H1 (cell line): ENCODE measurements around the gene MNS1. TPM values are rescaled to one million over a fixed set of nuclear protein-coding genes. Genes with fewer than 3 reads are reported as not detected.

Source experiments
- CTCF ChIA-PET: fragments of 300-600 bp; sonication (Branson Sonifier 250); formaldehyde crosslinking; loops from one replicate; lab custom pipeline; 2021; ENCODE audit not compliant: partially characterized antibody; lab: Charles Lee
- POLR2A ChIA-PET: fragments of 300-600 bp; sonication (Branson Sonifier 250); formaldehyde crosslinking; loops from one replicate; lab custom pipeline; 2021; ENCODE audit warnings: inconsistent platforms; ENCODE audit not compliant: partially characterized antibody; lab: Charles Lee
- DNase-seq, 2 experiments: peaks; one replicate each; pipeline versions ENCODE4 v3.0.0 to v3.0.0-alpha.2; 2010 to 2022; ENCODE audit warnings: low spot score in 2 of 2, low read depth in 1 of 2, mixed read lengths in 1 of 2
- FAIRE-seq: peaks from 2 replicates; lab custom pipeline; 2011; peaks lifted over from hg19 to GRCh38; lab: Jason Lieb, UNC
- H2AFZ ChIP-seq: 2 replicates; pipeline ENCODE4 v1.8.1; 2012; ENCODE audit warnings: low read length, inconsistent platforms
- H2AK5ac ChIP-seq: 2 replicates; pipeline ENCODE4 v1.6.1; 2013; ENCODE audit warnings: low read depth, low read length
- H2BK120ac ChIP-seq: replicated peaks from 2 replicates; pipeline ENCODE3; 2013; ENCODE audit warnings: low read depth, low read length, inconsistent platforms
- H2BK12ac ChIP-seq: 2 replicates; pipeline ENCODE4 v1.6.1; 2013; ENCODE audit warnings: low read depth, low read length
- H2BK15ac ChIP-seq: 2 replicates; pipeline ENCODE4 v1.6.1; 2013; ENCODE audit warnings: low read length
- H2BK20ac ChIP-seq: 2 replicates; pipeline ENCODE4 v1.6.1; 2013; ENCODE audit warnings: low read length
- H2BK5ac ChIP-seq: 2 replicates; pipeline ENCODE4 v1.6.1; 2013; ENCODE audit warnings: low read depth, low read length
- H3K14ac ChIP-seq: 2 replicates; pipeline ENCODE4 v1.6.1; 2013; ENCODE audit warnings: inconsistent platforms; ENCODE audit not compliant: insufficient read length
- H3K18ac ChIP-seq: 2 replicates; pipeline ENCODE4 v1.6.1; 2013; ENCODE audit warnings: low read length; ENCODE audit errors: extremely low read depth
- H3K23ac ChIP-seq: 2 replicates; pipeline ENCODE4 v1.6.1; 2013; ENCODE audit warnings: inconsistent platforms; ENCODE audit not compliant: insufficient read length
- H3K23me2 ChIP-seq: 2 replicates; pipeline ENCODE4 v1.6.1; 2013; ENCODE audit warnings: low read depth, low read length
- H3K27ac ChIP-seq: 2 replicates; pipeline ENCODE4 v1.6.1; 2011; ENCODE audit warnings: low read depth, low read length, inconsistent platforms
- H3K27me3 ChIP-seq, 4 experiments: replicated peaks in 1 of 4; 1 replicate in 1 of 4; 2 replicates in 3 of 4; pipeline versions ENCODE4 v1.6.1 to v1.8.1; 2011 to 2013; ENCODE audit warnings: low read length in 3 of 4, mild to moderate bottlenecking in 3 of 4, inconsistent platforms in 2 of 4, mixed read lengths in 2 of 4, moderate library complexity in 1 of 4; ENCODE audit not compliant: control insufficient read depth in 3 of 4, insufficient read depth in 3 of 4; ENCODE audit errors: extremely low read depth in 1 of 4
- H3K36me3 ChIP-seq, 4 experiments: 2 replicates each; pipeline versions ENCODE4 v1.6.1 to v1.8.1; 2011 to 2013; ENCODE audit warnings: mild to moderate bottlenecking in 4 of 4, low read length in 3 of 4, moderate library complexity in 2 of 4, control low read depth in 1 of 4, inconsistent platforms in 1 of 4; ENCODE audit not compliant: insufficient read depth in 4 of 4, control insufficient read depth in 2 of 4
- H3K4ac ChIP-seq: replicated peaks from 2 replicates; pipeline ENCODE3; 2013; ENCODE audit warnings: low read length, low read depth, mixed read lengths, inconsistent platforms; ENCODE audit not compliant: insufficient read length
- H3K4me1 ChIP-seq, 4 experiments: replicated peaks in 1 of 4; 1 replicate in 1 of 4; 2 replicates in 3 of 4; pipeline versions ENCODE4 v1.6.1 to v1.8.1; 2011 to 2013; ENCODE audit warnings: low read length in 3 of 4, inconsistent platforms in 2 of 4, mixed read lengths in 1 of 4; ENCODE audit not compliant: insufficient read depth in 4 of 4, control insufficient read depth in 3 of 4
- H3K4me2 ChIP-seq, 2 experiments: 2 replicates each; pipeline versions ENCODE4 v1.6.1 to v1.8.1; 2011 to 2013; ENCODE audit warnings: low read depth in 2 of 2, low read length in 2 of 2, control low read depth in 1 of 2, inconsistent platforms in 1 of 2, mild to moderate bottlenecking in 1 of 2; ENCODE audit not compliant: insufficient read depth in 1 of 2
- H3K4me3 ChIP-seq, 4 experiments: fragments of 200-600, 300-600 bp in 1 of 4; sonication (generic), shearing (Covaris generic), sonication (Bioruptor Twin) in 1 of 4; 2 replicates each; pipeline versions ENCODE4 v1.5.1 to v1.8.1; 2011 to 2016; ENCODE audit warnings: low read length in 4 of 4, low read depth in 3 of 4, control low read depth in 2 of 4, inconsistent platforms in 2 of 4, mild to moderate bottlenecking in 2 of 4, mixed read lengths in 1 of 4, moderate library complexity in 1 of 4; ENCODE audit not compliant: insufficient read depth in 2 of 4; ENCODE audit errors: extremely low read depth in 1 of 4
- H3K56ac ChIP-seq: replicated peaks from 2 replicates; pipeline ENCODE3; 2013; ENCODE audit warnings: low read depth, mild to moderate bottlenecking, mixed read lengths, low read length, inconsistent platforms; ENCODE audit not compliant: insufficient read length
- H3K79me1 ChIP-seq: 2 replicates; pipeline ENCODE4 v1.6.1; 2013; ENCODE audit warnings: low read depth, low read length, control low read depth
- H3K79me2 ChIP-seq, 2 experiments: 2 replicates each; pipeline versions ENCODE4 v1.6.1 to v1.8.1; 2012 to 2013; ENCODE audit warnings: low read length in 2 of 2, mild to moderate bottlenecking in 2 of 2, inconsistent platforms in 1 of 2; ENCODE audit not compliant: insufficient read depth in 2 of 2, control insufficient read depth in 1 of 2
- H3K9ac ChIP-seq, 4 experiments: replicated peaks in 1 of 4; 1 replicate in 1 of 4; 2 replicates in 3 of 4; pipeline versions ENCODE4 v1.6.1 to v1.8.1; 2011 to 2013; ENCODE audit warnings: low read depth in 3 of 4, low read length in 3 of 4, control low read depth in 2 of 4, mild to moderate bottlenecking in 2 of 4, moderate library complexity in 2 of 4, inconsistent platforms in 1 of 4; ENCODE audit errors: extremely low read depth in 1 of 4
- H3K9me3 ChIP-seq, 2 experiments: 2 replicates each; pipeline versions ENCODE4 v1.6.1 to v1.8.1; 2012 to 2013; ENCODE audit warnings: mild to moderate bottlenecking in 2 of 2, moderate library complexity in 2 of 2, control low read depth in 1 of 2, inconsistent platforms in 1 of 2, low read depth in 1 of 2, low read length in 1 of 2, mixed read lengths in 1 of 2; ENCODE audit not compliant: insufficient read depth in 2 of 2
- H4K20me1 ChIP-seq, 2 experiments: replicated peaks in 1 of 2; 2 replicates each; pipeline versions ENCODE3 to v1.8.1; 2011 to 2013; ENCODE audit warnings: inconsistent platforms in 2 of 2, low read length in 2 of 2, mild to moderate bottlenecking in 1 of 2; ENCODE audit not compliant: insufficient read depth in 2 of 2, control insufficient read depth in 1 of 2
- H4K5ac ChIP-seq: 2 replicates; pipeline ENCODE4 v1.6.1; 2013; ENCODE audit warnings: low read length, low read depth, mixed read lengths, inconsistent platforms; ENCODE audit not compliant: insufficient read length
- H4K8ac ChIP-seq: 2 replicates; pipeline ENCODE4 v1.8.0; 2013; ENCODE audit warnings: mild to moderate bottlenecking, moderate library complexity, low read length, inconsistent platforms; ENCODE audit not compliant: insufficient read depth; ENCODE audit errors: extremely low read depth
- H4K91ac ChIP-seq: replicated peaks from 2 replicates; pipeline ENCODE3; 2013; ENCODE audit warnings: low read length, mixed read lengths, inconsistent platforms; ENCODE audit not compliant: insufficient read length
- BACH1 ChIP-seq: IDR thresholded peaks from 2 replicates; pipeline ENCODE4 v1.6.1; 2012; ENCODE audit warnings: low read length, improper control_type of control experiment
- CEBPB ChIP-seq: IDR thresholded peaks from 2 replicates; pipeline ENCODE4 v1.6.1; 2012; ENCODE audit warnings: low read depth, low read length
- CHD1 ChIP-seq: IDR thresholded peaks from 2 replicates; pipeline ENCODE4 v1.6.1; 2012; ENCODE audit warnings: low read depth, low read length, improper control_type of control experiment
- EZH2 ChIP-seq: fragments of 200-600 bp; sonication (generic); IDR thresholded peaks from 2 replicates; pipeline ENCODE4 v1.7.1; 2012; ENCODE audit warnings: low read depth, mild to moderate bottlenecking, moderate library complexity, low read length, inconsistent platforms; ENCODE audit not compliant: severe bottlenecking
- HDAC6 ChIP-seq: IDR thresholded peaks from one replicate; pipeline ENCODE4 v1.7.1; 2012; ENCODE audit warnings: low read depth, mild to moderate bottlenecking, inconsistent platforms, low read length, moderate library complexity
- PHF8 ChIP-seq: fragments of 200-600 bp; sonication (generic); conservative IDR thresholded peaks from 2 replicates; pipeline ENCODE4 v1.7.1; 2012; ENCODE audit warnings: low read depth, mild to moderate bottlenecking, inconsistent platforms, low read length, moderate library complexity
- RAD21 ChIP-seq, 2 experiments: IDR thresholded peaks in 1 of 2; conservative IDR thresholded peaks in 1 of 2; 2 replicates each; pipeline ENCODE4 v1.6.1; 2011; ENCODE audit warnings: low read depth in 2 of 2, low read length in 2 of 2, improper control_type of control experiment in 1 of 2, inconsistent platforms in 1 of 2, mild to moderate bottlenecking in 1 of 2, moderate library complexity in 1 of 2
- RNF2 ChIP-seq: fragments of 200-900, 300-1000 bp; sonication (generic); IDR thresholded peaks from 2 replicates; pipeline ENCODE4 v1.7.1; 2016; ENCODE audit warnings: borderline replicate concordance, low read depth, mild to moderate bottlenecking, antibody characterized with exemption, low read length; ENCODE audit not compliant: poor library complexity, severe bottlenecking; ENCODE audit errors: missing control alignments
- RXRA ChIP-seq: IDR thresholded peaks from 2 replicates; pipeline ENCODE4 v1.6.1; 2011; ENCODE audit warnings: low read depth, mild to moderate bottlenecking, low read length, moderate library complexity; ENCODE audit not compliant: insufficient read depth
- SP1 ChIP-seq: IDR thresholded peaks from 2 replicates; pipeline ENCODE4 v1.6.1; 2011; ENCODE audit warnings: low read depth, low read length
- TEAD4 ChIP-seq: IDR thresholded peaks from 2 replicates; pipeline ENCODE4 v1.6.1; 2012; ENCODE audit warnings: low read depth, low read length, inconsistent platforms, mixed read lengths
- WGBS, 2 experiments: shearing (Covaris generic) in 1 of 2; methylation state at CpG; one replicate each; pipeline versions ENCODE4 v1.1.6 to v1.1.7; 2013 to 2015; ENCODE audit warnings: low lambda C conversion rate in 2 of 2, mixed read lengths in 2 of 2, inconsistent platforms in 1 of 2, low coverage in 1 of 2, missing lambda C conversion rate in 1 of 2; ENCODE audit not compliant: insufficient replicate concordance in 2 of 2, insufficient coverage in 1 of 2, insufficient read length in 1 of 2; ENCODE audit errors: extremely low coverage in 1 of 2, missing lambda C conversion rate in 1 of 2; 5-methylcytosine and 5-hydroxymethylcytosine counted together
- polyA plus RNA-seq, 7 experiments: library from polyadenylated mRNA; depleted of rRNA in 3 of 7; stranded (reverse) in 5 of 7; unstranded in 2 of 7; fragments of >200 nt in 5 of 7; fragments of 200-250 nt in 2 of 7; gene quantifications; 1 replicate in 5 of 7; 2 replicates in 1 of 7; 4 replicates in 1 of 7; pipeline versions ENCODE4 v1.2.1 to v1.2.3, GENCODE V29; 2011 to 2013; ENCODE audit warnings: missing spikeins in 2 of 7, mixed read lengths in 2 of 7
- total RNA-seq: library from RNA; stranded (reverse); fragmentation: NEBNext Ultra II Directional; extraction: Animal tissue kit (Norgen Biotek cat#: 25700); gene quantifications from 2 replicates; pipeline ENCODE4 v1.2.1, GENCODE V29; 2021
- TF ChIP-seq, protein P1 (sequence below): IDR thresholded peaks from 2 replicates; pipeline ENCODE4 v1.6.1; 2011; ENCODE audit warnings: low read depth, mild to moderate bottlenecking, low read length; ENCODE audit not compliant: insufficient read depth

The MNS1 gene
- total and polyA plus RNA-seq, 2 of the 8 experiments (the other 6 are each of a cell fraction or from before 2014, with no cell fraction given) = 0.57 TPM; not detected in 1

DNA sequence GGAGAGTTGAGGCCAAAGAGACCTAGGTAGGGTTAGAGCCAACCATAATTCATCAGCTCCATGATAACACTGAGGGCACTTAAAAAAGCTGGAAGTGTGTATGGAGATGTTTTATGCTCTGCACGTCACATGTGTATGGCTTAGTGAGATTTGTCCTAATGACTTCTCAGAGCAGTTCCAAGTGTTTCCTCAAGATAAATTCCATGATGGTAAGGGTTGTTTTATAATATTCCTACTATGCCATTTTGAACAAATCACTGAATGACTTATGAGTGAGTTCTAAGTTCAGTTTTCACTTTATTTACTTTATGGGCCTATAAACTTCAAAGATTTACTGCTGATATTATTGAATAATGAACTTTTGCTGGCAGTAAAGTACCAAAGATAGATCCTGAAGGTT is 71.7 kb downstream of the MNS1 start:
- no peak overlapping the region for H3K9ac ChIP-seq
- 95% methylated on average over 1 of the region's 1 CpG; no CpG with 5 or more reads in 1 of the 2 experiments for WGBS, 2 experiments

More for the DNA sequence above, 71.7 kb downstream of the MNS1 start:
- H2BK15ac ChIP-seq = no peak overlapping the region
- H3K27me3 ChIP-seq = no peaks in the 10 kb centered on the region
- TF ChIP-seq BACH1 (no peak), RNF2 (no peak), CEBPB (no peak), HDAC6 (no peak), EZH2 (no peak), CHD1 (no peak), TEAD4 (no peak), SP1 (no peak), RXRA (no peak), PHF8 (no peak), RAD21 (IDR thresholded peaks at IDR 0.05 in 1 of 2, conservative IDR thresholded peaks at IDR 0.05 in 1 of 2; ENCODE audit: low read depth in 2 of 2, low read length in 2 of 2) (no peak)
- TF ChIP-seq, protein P1, sequence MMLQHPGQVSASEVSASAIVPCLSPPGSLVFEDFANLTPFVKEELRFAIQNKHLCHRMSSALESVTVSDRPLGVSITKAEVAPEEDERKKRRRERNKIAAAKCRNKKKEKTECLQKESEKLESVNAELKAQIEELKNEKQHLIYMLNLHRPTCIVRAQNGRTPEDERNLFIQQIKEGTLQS = no peak
- no peak for FAIRE-seq
- no peak overlapping the region for H2AFZ ChIP-seq
- no peaks in the 10 kb centered on the region for H3K79me1 ChIP-seq
- H2BK12ac ChIP-seq = no peak overlapping the region
- H3K23ac ChIP-seq = no peak overlapping the region
- no peak overlapping the region for H3K18ac ChIP-seq
- H3K27ac ChIP-seq = no peak overlapping the region
- H4K20me1 ChIP-seq = no peaks in the 10 kb centered on the region
- H3K4me1 ChIP-seq = no peaks in the 10 kb centered on the region
- peaks cover 0 to under 1% (median 0%) of the 10 kb centered on the region in 4 experiments; a peak in 2 of 8 replicates for H3K36me3 ChIP-seq
- H4K91ac ChIP-seq = no peak overlapping the region
- no peak overlapping the region for H2AK5ac ChIP-seq
- H2BK20ac ChIP-seq = no peak overlapping the region
- no peak for DNase-seq
- H2BK5ac ChIP-seq = no peak overlapping the region
- no peak overlapping the region for H3K14ac ChIP-seq
- no peaks in the 10 kb centered on the region for H3K79me2 ChIP-seq
- no peaks in the 10 kb centered on the region for H3K23me2 ChIP-seq
- H3K4me2 ChIP-seq = no peak overlapping the region
- H4K5ac ChIP-seq = no peak overlapping the region
- ChIA-PET POLR2A (no interaction called here), CTCF (no interaction called here)
- no peaks in the 10 kb centered on the region; a peak in 1 of 4 replicates for H3K9me3 ChIP-seq
- H3K4ac ChIP-seq = no peak overlapping the region
- no peak overlapping the region for H4K8ac ChIP-seq
- H3K4me3 ChIP-seq = no peak overlapping the region
- H3K56ac ChIP-seq = no peak overlapping the region
- H2BK120ac ChIP-seq = no peak overlapping the region
